SK-N-SH treated with all-trans-retinoic acid at 6 μM for 48 hours (cell line): Measurements from ENCODE around the gene OVOL3.

Source experiments
- ATAC-seq: fragments of 200-7000 bp; cut with Tn5 transposase; 3 replicates; pipeline ENCODE4 v1.9.1; 2020; ENCODE audit warnings: mild to moderate bottlenecking, moderate library complexity
- ARNTL ChIP-seq: fragments of 450-650 bp; formaldehyde crosslinking; IDR thresholded peaks from 2 replicates; pipeline ENCODE4 v1.5.0; 2020; ENCODE audit warnings: low read depth, mild to moderate bottlenecking, moderate library complexity, borderline replicate concordance
- CSDC2 ChIP-seq: fragments of 250-450 bp; sonication (Bioruptor Pico); IDR thresholded peaks from 2 replicates; pipeline ENCODE4 v1.5.0; 2020; ENCODE audit warnings: mild to moderate bottlenecking, moderate library complexity
- ESRRG ChIP-seq: fragments of 250-450 bp; sonication (Bioruptor Pico); IDR thresholded peaks from 2 replicates; pipeline ENCODE4 v1.6.1; 2021; ENCODE audit warnings: mild to moderate bottlenecking
- OSR1 ChIP-seq: fragments of 250-450 bp; sonication (Bioruptor Pico); IDR thresholded peaks from 2 replicates; pipeline ENCODE4 v1.8.0; 2022; ENCODE audit warnings: moderate library complexity, mild to moderate bottlenecking, inconsistent platforms
- PPARA ChIP-seq: fragments of 250-450 bp; sonication (Bioruptor Pico); IDR thresholded peaks from 2 replicates; pipeline ENCODE4 v1.5.0; 2020; ENCODE audit warnings: mild to moderate bottlenecking, borderline replicate concordance
- RARB ChIP-seq: fragments of 250-450 bp; sonication (Bioruptor Pico); IDR thresholded peaks from 2 replicates; pipeline ENCODE4 v1.8.0; 2021; ENCODE audit warnings: mild to moderate bottlenecking, moderate library complexity
- SNAI2 ChIP-seq: fragments of 250-450 bp; sonication (Bioruptor Pico); IDR thresholded peaks from 2 replicates; pipeline ENCODE4 v1.5.0; 2020; ENCODE audit warnings: mild to moderate bottlenecking, moderate library complexity
- TCF4 ChIP-seq: fragments of 250-450 bp; sonication (Bioruptor Pico); IDR thresholded peaks from 2 replicates; pipeline ENCODE4 v1.8.0; 2021; ENCODE audit warnings: mild to moderate bottlenecking, moderate library complexity, borderline replicate concordance
- TOX ChIP-seq: fragments of 250-450 bp; sonication (Bioruptor Pico); IDR thresholded peaks from 2 replicates; pipeline ENCODE4 v1.8.0; 2021; ENCODE audit warnings: mild to moderate bottlenecking, moderate library complexity, borderline replicate concordance
- ZC3H10 ChIP-seq: fragments of 250-450 bp; sonication (Bioruptor Pico); IDR thresholded peaks from 2 replicates; pipeline ENCODE4 v1.5.1; 2021; ENCODE audit warnings: mild to moderate bottlenecking, moderate library complexity
- ZFP3 ChIP-seq: fragments of 250-450 bp; sonication (Bioruptor Pico); IDR thresholded peaks from 2 replicates; pipeline ENCODE4 v1.5.0; 2020; ENCODE audit warnings: mild to moderate bottlenecking, moderate library complexity
- ZFP30 ChIP-seq: fragments of 450-650 bp; formaldehyde crosslinking; IDR thresholded peaks from 2 replicates; pipeline ENCODE4 v1.5.0; 2022; ENCODE audit warnings: mild to moderate bottlenecking, moderate library complexity
- ZNF565 ChIP-seq: fragments of 450-650 bp; formaldehyde crosslinking; conservative IDR thresholded peaks from 2 replicates; pipeline ENCODE4 v1.5.0; 2020; ENCODE audit warnings: low read depth, mild to moderate bottlenecking, moderate library complexity
- ZNF70 ChIP-seq: fragments of 450-650 bp; formaldehyde crosslinking; IDR thresholded peaks from 2 replicates; pipeline ENCODE4 v1.5.0; 2020; ENCODE audit warnings: mild to moderate bottlenecking, moderate library complexity
- ZNF8 ChIP-seq: fragments of 450-650 bp; formaldehyde crosslinking; IDR thresholded peaks from 2 replicates; pipeline ENCODE4 v1.5.0; 2020; ENCODE audit warnings: mild to moderate bottlenecking, moderate library complexity
- TF ChIP-seq, protein P1 (sequence below): fragments of 250-450 bp; sonication (Bioruptor Pico); IDR thresholded peaks from 2 replicates; pipeline ENCODE4 v1.5.0; 2020; ENCODE audit warnings: mild to moderate bottlenecking, moderate library complexity
- TF ChIP-seq, protein P2 (sequence below): fragments of 250-450 bp; sonication (Bioruptor Pico); IDR thresholded peaks from 2 replicates; pipeline ENCODE4 v1.5.1; 2020; ENCODE audit warnings: low read depth, mild to moderate bottlenecking, moderate library complexity
- TF ChIP-seq, protein P3 (sequence below): fragments of 250-450 bp; sonication (Bioruptor Pico); IDR thresholded peaks from 2 replicates; pipeline ENCODE4 v1.8.0; 2021; ENCODE audit warnings: low read depth, mild to moderate bottlenecking, moderate library complexity, borderline replicate concordance
- TF ChIP-seq, protein P4 (sequence below): fragments of 250-450 bp; sonication (Bioruptor Pico); IDR thresholded peaks from 2 replicates; pipeline ENCODE4 v1.8.0; 2020; ENCODE audit warnings: mild to moderate bottlenecking, moderate library complexity, borderline replicate concordance
- TF ChIP-seq, protein P5 (sequence below): fragments of 250-450 bp; sonication (Bioruptor Pico); IDR thresholded peaks from 2 replicates; pipeline ENCODE4 v1.5.1; 2021; ENCODE audit warnings: mild to moderate bottlenecking, moderate library complexity

OVOL3 gene

DNA sequence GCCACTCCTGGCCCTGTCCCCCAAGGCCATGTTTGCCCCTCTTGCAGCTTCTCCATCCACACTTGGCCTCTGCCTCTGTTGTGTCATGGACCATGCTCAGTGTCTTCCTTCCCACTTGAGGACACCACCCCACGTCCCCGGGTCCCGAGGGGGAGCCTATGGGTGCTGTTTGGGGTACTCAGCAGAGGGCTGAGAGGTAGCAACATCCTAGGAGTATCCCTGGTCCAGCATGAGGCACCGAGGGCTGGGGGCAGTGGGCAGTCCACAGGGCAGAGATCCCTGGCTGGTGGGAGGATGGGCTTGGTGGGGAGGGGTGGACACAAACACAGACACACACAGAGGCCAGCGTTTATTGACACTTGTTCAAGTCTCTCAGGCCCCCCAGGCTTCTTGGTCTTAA, 39.6 kb downstream of the OVOL3 start:
- ATAC-seq, result no peak
- no peak for TF ChIP-seq PPARA (CRISPR knock-in tag)
- no peak for TF ChIP-seq ZC3H10 (CRISPR knock-in tag)
- TF ChIP-seq RARB (CRISPR knock-in tag), result no peak
- no peak for TF ChIP-seq SNAI2
- no peak for TF ChIP-seq ARNTL
- no peak for TF ChIP-seq ZNF565
- no peak for TF ChIP-seq ZFP3 (CRISPR knock-in tag)
- TF ChIP-seq, protein P1, sequence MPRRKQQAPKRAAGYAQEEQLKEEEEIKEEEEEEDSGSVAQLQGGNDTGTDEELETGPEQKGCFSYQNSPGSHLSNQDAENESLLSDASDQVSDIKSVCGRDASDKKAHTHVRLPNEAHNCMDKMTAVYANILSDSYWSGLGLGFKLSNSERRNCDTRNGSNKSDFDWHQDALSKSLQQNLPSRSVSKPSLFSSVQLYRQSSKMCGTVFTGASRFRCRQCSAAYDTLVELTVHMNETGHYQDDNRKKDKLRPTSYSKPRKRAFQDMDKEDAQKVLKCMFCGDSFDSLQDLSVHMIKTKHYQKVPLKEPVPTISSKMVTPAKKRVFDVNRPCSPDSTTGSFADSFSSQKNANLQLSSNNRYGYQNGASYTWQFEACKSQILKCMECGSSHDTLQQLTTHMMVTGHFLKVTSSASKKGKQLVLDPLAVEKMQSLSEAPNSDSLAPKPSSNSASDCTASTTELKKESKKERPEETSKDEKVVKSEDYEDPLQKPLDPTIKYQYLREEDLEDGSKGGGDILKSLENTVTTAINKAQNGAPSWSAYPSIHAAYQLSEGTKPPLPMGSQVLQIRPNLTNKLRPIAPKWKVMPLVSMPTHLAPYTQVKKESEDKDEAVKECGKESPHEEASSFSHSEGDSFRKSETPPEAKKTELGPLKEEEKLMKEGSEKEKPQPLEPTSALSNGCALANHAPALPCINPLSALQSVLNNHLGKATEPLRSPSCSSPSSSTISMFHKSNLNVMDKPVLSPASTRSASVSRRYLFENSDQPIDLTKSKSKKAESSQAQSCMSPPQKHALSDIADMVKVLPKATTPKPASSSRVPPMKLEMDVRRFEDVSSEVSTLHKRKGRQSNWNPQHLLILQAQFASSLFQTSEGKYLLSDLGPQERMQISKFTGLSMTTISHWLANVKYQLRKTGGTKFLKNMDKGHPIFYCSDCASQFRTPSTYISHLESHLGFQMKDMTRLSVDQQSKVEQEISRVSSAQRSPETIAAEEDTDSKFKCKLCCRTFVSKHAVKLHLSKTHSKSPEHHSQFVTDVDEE (CRISPR knock-in tag), result no peak
- TF ChIP-seq OSR1 (CRISPR knock-in tag), result no peak
- no peak for TF ChIP-seq TOX

DNA sequence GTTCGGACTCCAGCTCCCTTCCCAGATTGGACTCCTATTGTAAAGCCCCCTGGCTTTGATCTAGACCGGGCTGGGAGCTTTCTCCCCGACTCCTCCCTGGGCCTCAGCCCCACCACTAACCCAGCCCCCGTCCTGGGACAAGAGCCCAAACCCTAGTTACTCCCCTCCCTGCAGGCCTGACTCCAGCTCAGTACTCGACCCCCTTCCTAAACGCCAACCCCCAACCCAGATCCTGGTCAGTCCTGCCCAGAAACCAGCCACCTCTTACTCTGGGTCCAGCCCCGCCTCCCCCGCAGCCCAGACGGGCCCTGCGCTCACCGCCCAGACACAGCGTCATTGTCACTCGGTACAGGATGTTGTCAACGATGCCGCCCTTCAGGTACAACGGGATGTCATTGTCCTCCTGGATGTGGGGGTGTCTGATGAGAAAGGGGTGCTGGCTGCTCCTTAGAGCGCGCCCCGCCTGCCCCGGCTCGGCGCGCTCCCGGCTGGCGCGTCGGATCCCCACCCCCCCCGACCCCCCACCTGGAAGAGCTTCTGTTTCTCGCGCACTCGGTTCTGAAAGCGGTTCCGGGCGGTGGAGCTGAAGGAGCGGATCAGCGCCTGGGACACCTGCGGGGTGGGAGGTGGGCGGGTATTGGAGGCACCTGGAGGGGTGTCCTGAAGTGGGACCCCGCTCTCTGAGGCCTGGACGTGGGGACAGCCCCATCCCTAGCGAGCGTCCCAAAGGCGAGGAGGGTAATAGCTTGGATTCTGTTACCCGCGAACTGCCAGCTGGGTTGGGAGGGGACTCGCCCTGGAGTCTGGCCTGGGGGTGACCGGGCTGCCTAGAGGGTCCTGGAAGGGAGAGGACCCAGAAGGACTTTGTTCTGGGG, 40.4 kb downstream of the OVOL3 start:
- no peak for ATAC-seq

More for the DNA sequence above, 40.4 kb downstream of the OVOL3 start:
- TF ChIP-seq, protein P2, sequence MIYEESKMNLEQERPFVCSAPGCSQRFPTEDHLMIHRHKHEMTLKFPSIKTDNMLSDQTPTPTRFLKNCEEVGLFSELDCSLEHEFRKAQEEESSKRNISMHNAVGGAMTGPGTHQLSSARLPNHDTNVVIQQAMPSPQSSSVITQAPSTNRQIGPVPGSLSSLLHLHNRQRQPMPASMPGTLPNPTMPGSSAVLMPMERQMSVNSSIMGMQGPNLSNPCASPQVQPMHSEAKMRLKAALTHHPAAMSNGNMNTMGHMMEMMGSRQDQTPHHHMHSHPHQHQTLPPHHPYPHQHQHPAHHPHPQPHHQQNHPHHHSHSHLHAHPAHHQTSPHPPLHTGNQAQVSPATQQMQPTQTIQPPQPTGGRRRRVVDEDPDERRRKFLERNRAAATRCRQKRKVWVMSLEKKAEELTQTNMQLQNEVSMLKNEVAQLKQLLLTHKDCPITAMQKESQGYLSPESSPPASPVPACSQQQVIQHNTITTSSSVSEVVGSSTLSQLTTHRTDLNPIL (CRISPR knock-in tag), result no peak
- TF ChIP-seq, protein P3, sequence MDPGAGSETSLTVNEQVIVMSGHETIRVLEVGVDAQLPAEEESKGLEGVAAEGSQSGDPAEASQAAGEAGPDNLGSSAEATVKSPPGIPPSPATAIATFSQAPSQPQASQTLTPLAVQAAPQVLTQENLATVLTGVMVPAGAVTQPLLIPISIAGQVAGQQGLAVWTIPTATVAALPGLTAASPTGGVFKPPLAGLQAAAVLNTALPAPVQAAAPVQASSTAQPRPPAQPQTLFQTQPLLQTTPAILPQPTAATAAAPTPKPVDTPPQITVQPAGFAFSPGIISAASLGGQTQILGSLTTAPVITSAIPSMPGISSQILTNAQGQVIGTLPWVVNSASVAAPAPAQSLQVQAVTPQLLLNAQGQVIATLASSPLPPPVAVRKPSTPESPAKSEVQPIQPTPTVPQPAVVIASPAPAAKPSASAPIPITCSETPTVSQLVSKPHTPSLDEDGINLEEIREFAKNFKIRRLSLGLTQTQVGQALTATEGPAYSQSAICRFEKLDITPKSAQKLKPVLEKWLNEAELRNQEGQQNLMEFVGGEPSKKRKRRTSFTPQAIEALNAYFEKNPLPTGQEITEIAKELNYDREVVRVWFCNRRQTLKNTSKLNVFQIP (CRISPR knock-in tag), result no peak
- TF ChIP-seq, protein P4, sequence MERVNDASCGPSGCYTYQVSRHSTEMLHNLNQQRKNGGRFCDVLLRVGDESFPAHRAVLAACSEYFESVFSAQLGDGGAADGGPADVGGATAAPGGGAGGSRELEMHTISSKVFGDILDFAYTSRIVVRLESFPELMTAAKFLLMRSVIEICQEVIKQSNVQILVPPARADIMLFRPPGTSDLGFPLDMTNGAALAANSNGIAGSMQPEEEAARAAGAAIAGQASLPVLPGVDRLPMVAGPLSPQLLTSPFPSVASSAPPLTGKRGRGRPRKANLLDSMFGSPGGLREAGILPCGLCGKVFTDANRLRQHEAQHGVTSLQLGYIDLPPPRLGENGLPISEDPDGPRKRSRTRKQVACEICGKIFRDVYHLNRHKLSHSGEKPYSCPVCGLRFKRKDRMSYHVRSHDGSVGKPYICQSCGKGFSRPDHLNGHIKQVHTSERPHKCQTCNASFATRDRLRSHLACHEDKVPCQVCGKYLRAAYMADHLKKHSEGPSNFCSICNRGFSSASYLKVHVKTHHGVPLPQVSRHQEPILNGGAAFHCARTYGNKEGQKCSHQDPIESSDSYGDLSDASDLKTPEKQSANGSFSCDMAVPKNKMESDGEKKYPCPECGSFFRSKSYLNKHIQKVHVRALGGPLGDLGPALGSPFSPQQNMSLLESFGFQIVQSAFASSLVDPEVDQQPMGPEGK (CRISPR knock-in tag), result no peak
- TF ChIP-seq ZNF8, result no peak
- TF ChIP-seq TOX, result no peak
- TF ChIP-seq ZC3H10 (CRISPR knock-in tag), result no peak
- TF ChIP-seq SNAI2, result no peak
- no peak for TF ChIP-seq ZNF565
- no peak for TF ChIP-seq CSDC2 (CRISPR knock-in tag)
- TF ChIP-seq, protein P5, sequence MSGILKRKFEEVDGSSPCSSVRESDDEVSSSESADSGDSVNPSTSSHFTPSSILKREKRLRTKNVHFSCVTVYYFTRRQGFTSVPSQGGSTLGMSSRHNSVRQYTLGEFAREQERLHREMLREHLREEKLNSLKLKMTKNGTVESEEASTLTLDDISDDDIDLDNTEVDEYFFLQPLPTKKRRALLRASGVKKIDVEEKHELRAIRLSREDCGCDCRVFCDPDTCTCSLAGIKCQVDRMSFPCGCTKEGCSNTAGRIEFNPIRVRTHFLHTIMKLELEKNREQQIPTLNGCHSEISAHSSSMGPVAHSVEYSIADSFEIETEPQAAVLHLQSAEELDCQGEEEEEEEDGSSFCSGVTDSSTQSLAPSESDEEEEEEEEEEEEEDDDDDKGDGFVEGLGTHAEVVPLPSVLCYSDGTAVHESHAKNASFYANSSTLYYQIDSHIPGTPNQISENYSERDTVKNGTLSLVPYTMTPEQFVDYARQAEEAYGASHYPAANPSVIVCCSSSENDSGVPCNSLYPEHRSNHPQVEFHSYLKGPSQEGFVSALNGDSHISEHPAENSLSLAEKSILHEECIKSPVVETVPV (CRISPR knock-in tag), result no peak
- no peak for TF ChIP-seq ZNF70
- no peak for TF ChIP-seq ESRRG (CRISPR knock-in tag)
- TF ChIP-seq, protein P1 (CRISPR knock-in tag), result no peak
- TF ChIP-seq ARNTL, result no peak
- TF ChIP-seq ZFP3 (CRISPR knock-in tag), result no peak
- no peak for TF ChIP-seq ZFP30 (CRISPR knock-in tag)
- no peak for TF ChIP-seq TCF4
- TF ChIP-seq, all 23 proteins: peak for 0
